HG02571 (cell line): ENCODE results near the gene RELN.
"Not testable (repeated sequence)": the region's sequence is repeated elsewhere in the genome, so short reads cannot be mapped to it uniquely, and the experiment has no call there.

Experiments
- ATAC-seq: cut with Tn5 transposase; IDR thresholded peaks from one replicate; pipeline ENCODE4 v1.9.1; 2021; ENCODE audit warnings: mild to moderate bottlenecking, moderate library complexity; ENCODE audit not compliant: unreplicated experiment

RELN gene

DNA sequence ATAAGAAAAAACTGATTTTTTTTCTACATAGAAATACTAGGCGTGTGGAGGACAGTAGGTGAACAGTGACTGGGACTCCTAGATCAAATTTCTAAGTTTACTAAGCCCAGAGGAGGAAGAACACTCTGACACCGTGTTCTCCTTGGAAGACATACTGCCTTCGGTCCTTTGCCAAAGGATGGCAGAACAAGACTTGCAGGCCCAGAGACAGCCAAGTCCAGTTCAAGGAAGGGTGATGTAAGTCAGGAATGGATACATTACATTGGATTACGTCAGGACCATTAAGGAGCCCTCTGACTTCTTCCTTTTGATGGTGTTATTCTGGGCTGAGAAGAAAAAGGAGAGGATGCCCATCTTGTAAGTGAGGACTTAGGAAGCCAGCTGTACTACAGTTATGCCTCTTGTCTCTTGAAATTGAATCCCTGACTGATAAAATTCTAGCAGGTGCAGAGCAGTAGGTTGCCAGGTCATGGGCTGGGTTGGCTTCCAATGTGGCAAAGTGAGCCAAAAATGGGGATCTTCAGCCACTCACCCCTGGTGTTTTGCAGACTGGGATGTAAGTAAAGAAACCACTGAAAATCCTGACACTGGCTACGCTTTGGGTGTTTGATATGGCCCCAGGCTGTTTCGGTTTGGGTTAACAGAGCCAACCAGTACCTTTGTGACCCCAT lies 45.1 kb downstream of the RELN start:
- ATAC-seq: no peak

DNA sequence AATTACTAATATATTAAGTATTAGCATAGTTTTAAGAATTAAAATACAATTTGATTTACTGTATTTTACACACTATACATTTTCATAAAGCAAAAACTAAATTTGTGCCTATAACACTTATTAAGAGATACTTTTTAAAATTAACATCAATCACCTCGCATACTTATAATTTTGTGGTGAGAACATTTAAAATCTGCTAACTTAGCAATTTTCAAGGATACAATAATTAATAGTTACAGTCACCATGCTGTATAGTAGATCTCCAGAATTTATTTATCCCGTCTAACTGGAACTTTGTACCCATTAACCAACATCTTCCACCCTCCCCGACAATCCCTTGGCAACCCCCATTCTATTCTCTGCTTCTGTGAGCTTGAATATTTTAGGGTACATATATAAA lies 47.5 kb downstream of the RELN start:
- ATAC-seq: no peak

DNA sequence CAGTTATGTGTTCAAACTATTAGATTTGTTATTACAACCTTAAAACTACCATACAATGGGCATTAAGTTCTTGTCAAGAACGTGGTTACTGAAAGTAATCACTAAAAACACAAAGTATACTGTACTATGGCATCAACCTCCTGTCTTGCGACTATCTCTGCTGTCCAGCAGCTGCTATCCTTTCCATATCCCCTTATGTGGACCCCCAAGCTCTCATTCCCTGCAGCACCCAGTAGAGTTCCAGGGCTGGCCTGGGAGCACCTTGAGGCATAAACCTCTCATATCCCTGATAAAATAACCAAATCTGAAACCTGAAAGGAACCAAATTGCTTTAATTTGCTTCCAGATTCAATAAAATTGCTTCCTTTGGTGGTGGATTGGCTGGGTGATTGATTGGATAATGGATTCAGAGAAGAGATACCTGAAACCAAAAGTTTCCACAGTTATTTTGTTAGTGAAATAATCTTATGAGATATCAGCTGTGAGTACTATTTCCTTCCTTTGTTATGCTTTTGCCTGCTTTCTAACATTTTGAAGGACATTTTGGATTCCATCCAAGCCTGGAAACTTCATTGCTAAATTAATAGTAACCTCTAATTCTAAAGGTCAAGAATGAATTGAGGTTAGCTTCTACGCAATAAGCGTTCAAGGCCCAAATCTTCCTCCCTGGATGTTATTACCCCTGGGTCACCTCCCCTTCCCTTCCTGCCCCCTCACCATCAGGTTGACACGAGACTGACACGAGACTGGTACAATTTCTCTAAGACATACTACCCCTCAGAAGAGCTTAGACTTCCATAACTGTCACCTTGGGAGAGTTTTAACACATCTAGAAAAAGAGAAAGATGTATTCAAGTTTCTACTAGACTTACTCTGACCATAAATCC lies 48.8 kb downstream of the RELN start:
- ATAC-seq: no peak

DNA sequence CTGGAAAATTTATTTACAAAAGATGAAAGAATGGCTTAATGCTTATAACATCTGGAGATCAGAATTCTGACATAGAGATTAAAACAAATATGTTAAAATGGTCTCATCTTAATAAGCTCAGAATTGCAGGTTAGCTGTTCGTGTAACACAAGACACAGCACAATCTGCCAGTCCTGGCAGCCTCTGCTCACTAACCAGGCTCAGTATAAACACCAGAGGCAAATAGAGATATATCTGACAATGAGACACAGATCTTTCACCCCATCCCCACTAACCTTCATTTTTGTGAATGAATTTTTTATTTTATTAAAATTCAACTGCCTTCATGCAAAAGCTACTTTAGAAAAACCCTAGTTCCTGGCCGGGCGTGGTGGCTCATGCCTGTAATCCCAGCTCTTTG lies 51.8 kb downstream of the RELN start:
- ATAC-seq: no peak

DNA sequence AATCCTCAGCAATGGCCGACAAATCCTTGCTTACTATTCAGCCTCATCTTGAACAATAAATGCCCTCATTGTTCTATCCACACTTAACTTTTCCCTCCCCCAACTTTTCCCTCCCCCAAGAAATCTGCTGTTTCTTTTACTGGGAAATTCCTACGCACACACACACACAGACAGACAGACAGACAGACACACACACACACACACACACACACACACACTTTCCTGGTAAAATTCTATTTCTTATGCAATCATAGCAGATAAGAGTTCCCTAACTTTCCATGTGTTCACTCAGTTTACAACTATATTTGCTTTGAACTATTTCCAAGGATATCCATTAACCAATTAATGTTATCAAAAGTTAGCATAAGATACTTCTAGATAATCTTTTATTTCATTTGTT lies 52.9 kb downstream of the RELN start:
- no peak for ATAC-seq

DNA sequence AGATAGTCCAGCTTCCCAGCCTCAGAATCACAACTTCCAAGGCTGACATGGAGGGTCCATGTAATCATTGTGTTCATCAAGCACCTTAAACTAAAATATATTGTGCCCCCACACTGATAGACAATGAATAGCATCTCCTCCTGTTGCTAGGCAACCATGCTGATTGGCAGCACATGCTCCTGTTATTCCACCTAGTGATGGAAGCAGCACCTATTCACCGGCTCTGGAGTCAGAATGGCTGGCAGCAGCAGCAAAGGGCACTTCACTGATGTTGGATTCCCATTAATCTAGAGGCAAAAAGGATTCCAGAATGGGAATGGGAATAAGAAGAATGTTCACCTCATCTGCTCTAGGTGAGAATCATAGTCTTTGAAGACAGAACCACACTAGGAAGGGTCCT lies 55.0 kb downstream of the RELN start:
- ATAC-seq: no peak

DNA sequence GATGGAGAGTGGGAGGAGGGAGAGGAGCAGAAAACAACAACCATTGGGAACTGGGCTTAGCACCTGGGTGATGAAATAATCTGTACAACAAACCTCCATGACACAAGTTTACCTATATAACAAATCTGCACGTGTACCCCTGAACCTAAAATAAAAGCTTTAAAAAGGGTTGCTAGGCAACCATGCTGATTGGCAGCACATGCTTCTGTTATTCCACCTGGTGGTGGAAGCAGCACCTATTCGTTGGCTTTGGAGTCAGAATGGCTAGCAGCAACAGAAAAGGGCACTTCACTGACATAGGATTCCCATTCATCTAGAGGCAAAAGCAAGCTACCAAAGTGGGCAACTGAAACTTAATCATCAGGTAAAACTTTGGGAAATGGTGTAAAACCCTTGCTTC lies 57.1 kb downstream of the RELN start:
- no peak for ATAC-seq

DNA sequence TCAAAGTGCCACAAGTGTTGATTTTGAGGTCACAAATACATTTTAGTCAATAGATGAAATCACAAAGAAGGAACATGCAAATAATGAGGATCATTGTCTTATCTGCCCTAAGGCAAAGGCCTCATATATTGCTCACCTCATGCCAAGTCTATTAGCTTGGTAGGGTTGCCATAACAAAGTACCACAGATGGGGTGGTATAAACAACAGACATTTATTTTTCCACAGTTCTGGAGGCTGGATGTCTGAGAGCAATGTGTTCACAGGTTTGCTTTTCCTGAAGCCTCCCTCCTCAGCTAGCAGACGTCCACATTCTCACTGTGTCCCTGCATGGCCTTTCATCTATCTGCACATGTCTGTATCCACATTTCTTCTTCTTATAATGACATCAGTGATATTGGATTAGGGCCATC lies 59.6 kb downstream of the RELN start:
- ATAC-seq: no peak

DNA sequence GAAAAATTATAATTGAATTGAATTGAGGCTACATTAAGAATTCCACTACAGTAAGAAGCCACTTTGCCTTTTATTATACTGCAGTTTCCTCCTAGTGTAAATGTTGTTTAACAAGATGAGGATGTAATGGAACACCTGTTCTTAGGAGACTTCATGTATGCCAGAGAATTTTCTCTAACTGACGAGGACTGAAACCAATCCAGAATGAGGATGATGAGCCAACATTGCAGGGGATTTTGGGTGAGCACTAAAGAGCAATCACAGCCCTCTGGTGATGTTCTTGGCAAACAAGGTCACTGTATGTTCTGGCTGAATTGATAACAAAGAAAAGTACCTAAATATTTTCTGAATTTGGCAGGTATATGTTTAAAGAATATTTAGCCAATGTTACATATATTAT lies 60.9 kb downstream of the RELN start:
- ATAC-seq: no peak

DNA sequence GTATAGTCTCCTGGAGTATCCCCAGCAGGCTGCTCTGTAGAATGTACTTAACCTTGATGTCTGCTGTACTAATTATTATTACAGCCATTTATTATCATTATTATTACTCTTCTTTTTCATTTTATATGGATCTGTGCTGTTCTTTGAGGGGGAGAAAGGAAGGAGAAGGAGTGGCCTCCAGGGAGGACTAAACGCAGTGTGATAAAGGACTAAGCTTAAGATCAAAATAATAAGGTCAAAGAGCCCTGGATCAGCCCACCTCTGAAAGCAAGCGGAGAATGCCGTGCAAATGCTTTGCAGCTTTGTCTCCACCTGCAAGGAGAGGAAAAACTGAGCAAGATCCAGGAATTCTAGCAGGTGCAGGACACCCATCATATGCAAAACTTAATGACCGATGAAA lies 65.3 kb downstream of the RELN start:
- ATAC-seq: no peak

DNA sequence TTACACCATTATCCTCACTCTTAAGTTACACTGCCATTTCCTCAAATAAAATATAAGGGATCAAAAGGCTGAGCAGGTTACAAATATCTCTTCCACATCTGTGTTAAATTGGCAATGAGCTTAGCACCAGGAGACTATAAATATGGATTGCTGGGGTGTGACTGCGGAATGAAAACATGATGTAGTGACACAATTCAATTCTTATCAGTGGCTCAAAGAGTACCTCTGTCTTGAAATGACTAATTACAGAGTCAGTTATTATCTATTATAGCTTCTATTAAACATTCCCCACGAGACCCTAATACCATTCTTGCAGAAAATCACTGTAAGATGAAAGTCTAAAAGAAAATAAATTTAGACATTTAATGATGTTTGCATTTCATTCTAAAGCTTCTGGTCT lies 67.1 kb downstream of the RELN start:
- ATAC-seq: no peak

DNA sequence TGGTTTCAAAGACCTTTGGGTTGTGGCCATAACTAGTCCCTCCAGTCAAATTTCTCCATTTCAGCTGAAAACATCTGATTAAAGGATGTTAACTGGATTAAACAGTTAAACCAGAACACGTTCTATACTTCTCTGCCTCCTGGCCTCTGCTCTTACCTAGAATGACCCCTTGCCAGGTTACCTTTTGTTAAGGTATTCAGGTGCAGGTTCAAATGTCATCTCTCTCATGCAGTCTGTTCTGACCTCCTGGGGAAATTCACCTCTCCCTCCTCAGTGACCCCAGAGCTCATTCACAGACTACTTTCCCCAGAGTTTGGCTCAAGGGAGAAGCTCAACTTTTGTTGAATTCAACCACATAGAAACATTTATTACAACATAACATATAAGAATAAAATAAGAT lies 67.8 kb downstream of the RELN start:
- no peak for ATAC-seq

DNA sequence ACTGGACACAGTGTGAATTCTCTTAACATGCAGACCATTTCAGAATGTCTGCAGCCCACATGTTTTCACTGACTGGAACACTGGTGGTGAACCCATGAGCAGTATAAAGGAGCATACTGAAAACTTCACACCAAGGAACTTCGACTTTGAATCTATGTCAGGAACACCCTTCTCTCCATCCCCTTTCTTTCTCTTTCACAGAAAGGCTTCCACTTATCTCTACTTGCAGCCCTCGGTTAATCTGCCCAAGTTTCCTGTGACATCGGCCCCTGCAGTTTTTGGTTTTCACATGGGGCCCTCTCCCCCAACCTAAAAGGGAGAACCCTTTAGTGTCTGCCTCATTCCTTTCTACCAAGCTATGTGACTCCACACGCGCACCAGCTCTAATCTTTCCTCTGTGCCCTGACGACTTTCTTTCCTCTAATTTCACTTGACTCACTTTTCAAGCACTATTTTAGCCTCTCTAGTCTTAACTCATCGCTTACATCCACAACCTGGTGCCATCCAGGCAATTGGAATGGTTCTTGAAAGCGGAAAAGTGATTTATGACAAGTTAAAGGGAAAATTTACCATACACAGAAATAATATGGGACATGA lies 70.1 kb downstream of the RELN start:
- no peak for ATAC-seq

DNA sequence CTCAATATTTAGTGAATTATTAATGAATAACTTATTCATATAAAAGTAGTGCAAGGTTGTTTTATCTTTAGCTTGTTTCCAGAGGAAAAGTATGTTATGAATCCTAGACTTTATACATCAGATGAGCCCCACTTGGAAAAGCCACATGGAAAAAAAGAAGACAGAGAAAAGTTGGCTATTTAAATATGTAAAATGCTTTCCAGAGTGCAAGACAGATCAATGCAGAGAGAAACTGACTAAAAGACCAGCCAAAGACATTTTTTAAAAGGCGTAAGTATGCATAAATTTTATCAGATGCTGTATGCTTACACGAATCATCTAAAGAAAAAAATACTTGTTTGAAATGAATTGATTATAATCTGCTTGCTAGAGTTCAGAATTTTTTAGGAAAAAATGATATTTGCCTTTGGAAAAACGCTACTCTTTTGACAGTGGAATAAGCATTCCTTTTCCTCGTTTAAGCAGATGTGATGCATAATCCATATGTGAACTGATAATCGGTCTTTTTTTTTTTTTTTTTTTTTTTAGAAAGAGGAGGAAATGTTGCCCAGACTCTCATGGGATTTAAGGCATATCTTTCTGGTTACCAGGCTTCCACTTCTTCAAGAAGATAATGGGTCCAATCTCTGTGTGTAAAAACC lies 70.7 kb downstream of the RELN start:
- no peak for ATAC-seq

DNA sequence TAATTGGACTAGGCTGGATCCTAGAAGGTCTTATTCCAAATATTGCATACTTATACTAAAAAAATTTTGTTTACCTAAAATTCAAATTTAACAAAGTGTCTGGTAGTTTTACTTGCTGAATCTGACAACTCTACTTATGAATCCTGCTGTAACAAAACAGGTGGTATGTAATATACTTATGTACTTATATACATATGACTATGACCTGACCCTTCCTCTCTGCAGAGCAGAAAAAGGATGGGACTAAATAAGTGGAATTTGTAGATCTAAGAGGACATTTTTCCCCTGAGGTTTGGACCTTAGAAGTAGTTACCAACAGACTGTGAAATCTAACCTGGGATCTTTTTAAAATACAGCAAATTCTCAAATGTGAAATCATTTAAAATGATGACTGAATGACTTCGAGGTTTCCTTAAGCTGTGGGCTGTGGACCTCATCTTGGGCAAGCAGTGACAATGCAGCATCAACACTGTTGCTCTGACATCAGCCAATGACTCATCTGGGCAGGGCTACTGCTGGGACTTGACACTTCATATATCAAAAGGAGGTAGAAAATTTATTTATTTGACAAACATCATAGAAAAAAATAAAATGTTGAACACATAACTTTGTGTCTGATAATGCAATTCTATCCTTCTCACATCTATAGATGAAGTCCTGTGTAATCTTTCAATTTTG lies 73.6 kb downstream of the RELN start:
- ATAC-seq: no peak

DNA sequence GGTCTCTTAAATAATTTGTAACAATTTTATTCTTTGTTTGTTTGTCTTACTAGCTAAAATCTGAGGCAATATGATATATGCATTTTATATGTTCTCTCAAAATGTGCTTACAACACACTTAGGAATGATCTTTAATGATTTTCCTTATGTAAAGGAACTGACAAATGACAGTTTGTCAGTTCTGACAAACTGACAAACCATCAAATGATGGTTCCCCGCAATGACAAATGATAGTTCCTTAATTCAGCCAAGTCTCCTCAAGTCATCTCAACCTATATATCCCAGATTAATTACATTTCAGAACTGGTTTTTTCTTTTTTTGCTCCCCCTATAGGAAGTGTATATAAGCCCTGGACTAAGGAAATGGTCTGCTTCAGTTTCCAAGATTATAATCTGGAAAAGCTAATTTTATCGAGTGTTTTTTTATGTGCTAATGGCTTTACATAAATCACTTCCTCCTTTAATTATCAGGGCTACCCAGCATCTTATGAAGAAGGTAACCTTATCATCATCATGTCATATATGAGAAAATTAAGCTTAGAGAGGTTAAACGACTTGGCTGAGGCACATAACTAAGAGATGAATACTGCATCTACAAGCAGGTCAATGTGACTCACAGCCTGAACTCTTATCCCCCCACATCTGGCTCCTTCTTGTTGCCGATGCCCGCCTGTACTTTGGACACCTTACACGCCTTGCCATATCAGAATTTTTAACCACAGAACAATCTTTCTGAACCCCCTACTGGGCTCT lies 75.1 kb downstream of the RELN start:
- no peak for ATAC-seq

DNA sequence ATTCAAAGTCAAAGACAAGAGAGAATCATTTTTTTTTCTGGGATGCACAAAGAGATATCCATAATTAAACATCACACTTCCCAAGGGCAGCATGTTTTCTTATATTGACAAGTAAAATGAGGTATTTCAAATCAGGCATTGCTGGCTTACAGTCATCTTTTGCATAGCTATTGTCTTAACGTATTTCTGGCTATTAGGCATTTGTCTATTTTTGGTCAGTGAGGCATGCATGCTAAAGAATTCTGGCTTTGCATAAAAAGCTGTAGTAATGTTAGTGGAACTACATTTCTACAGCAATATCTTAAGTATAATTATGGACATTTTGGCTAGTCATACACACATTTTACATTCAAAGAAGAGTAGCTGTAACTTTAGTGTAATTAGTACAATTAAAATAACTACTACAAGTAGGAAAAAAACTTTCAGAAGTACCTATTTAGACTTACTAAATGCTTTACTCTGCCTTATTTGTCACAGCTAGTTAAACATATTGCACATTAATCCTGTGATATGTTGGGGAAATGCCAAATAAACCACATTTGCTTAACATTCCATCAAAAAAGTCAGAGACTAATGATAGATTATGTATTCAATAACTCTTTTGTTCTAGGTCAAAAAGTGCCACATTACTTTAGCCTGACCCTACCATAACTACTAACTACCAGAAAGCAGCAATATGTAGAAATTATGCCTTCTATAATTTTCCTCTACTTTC lies 76.4 kb downstream of the RELN start:
- ATAC-seq: no peak

DNA sequence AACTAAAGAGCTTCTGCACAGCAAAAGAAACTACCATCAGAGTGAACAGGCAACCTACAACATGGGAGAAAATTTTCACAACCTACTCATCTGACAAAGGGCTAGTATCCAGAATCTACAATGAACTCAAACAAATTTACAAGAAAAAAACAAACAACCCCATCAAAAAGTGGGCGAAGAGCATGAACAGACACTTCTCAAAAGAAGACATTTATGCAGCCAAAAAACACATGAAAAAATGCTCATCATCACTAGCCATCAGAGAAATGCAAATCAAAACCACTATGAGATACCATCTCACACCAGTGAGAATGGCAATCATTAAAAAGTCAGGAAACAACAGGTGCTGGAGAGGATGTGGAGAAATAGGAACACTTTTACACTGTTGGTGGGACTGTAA lies 78.4 kb downstream of the RELN start:
- not testable (repeated sequence) for ATAC-seq

DNA sequence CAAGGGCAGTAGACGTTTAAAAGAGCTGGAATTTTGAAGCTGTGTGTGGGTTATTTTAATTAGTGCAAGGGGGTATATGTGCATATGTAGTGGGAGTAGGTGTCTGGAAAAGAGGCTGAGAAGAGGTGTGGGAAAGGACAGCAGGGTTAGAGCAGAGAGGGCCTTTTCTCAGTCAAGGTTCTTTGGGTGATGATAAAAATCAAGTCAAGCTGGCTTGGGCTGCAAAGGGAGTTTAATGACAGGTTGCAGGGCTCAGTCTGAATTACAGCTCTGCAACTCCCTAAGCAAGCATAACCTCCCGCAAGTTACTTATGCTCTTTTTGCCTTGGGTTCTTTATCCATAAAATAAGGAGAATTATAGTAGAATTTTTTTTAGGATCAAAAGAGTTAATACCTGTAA lies 83.5 kb downstream of the RELN start:
- ATAC-seq: no peak

DNA sequence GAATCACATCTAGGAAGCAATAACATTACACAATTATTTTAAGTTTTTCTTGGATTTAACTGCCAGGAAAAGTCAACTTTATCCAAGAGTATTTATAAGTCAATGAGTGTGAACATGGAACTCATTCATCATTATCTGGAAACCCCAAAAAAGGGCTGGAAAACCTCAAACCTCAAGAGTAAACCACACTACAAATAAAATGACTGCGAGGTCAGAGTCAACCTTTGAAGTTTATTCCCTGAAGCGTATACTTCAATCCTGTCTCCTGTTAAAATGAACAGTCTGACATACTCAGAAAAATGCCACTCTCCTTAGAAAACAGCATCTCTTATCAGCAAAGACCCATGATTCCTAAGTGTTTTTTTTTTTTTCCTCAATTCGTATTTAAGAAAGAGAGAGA lies 86.5 kb downstream of the RELN start:
- no peak for ATAC-seq
